ENCODE results near the gene DMRT1.

DNA sequence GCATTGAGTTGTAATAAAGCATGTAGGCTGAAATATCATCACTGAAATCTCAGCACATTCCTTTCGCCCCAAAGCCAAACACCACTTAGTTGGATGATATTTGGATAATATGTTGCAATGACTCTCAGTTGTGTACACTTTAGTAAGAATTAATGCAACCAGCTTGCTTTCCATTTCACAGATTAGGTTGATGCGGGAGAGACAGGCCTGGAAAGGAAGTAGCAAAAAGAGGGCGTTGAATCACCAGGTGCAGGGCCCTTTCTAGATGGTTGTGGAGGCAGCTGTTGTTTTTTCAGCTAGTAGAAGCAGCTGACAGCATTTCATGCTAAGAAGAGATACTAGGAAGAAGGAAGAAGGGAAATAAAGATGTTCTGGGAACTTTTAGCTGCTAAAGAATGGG is 165.8 kb downstream of the DMRT1 start:
- TF ChIP-seq EZH2 (optimal IDR thresholded peaks at IDR 0.05; ENCODE audit: low read depth, low read length) (no peak), CTCF (IDR thresholded peaks at IDR 0.05; ENCODE audit: low read length) (no peak)

All from MM.1S (cell line).